Transverse colon (tissue), 3 donors: ENCODE data around the gene API5.
A peak's percentile ranks its signal among the peaks of the same experiment; 100 is the strongest.

Experiments used
- EP300 ChIP-seq: sonication (generic); formaldehyde crosslinking; IDR thresholded peaks from one replicate; pipeline ENCODE4 v1.6.1; 2017; ENCODE audit warnings: antibody characterized with exemption, low read depth
- TF ChIP-seq, protein P1 (sequence below), 5 experiments: fragments of 200-600 bp in 3 of 5; fragments of 450-650 bp in 2 of 5; sonication (generic) in 3 of 5; IDR thresholded peaks; 1 replicate in 2 of 5; 2 replicates in 3 of 5; pipeline ENCODE4 v1.5.1; 2016 to 2017; ENCODE audit warnings: antibody characterized with exemption in 5 of 5, inconsistent platforms in 3 of 5, mild to moderate bottlenecking in 2 of 5, moderate library complexity in 1 of 5

DNA sequence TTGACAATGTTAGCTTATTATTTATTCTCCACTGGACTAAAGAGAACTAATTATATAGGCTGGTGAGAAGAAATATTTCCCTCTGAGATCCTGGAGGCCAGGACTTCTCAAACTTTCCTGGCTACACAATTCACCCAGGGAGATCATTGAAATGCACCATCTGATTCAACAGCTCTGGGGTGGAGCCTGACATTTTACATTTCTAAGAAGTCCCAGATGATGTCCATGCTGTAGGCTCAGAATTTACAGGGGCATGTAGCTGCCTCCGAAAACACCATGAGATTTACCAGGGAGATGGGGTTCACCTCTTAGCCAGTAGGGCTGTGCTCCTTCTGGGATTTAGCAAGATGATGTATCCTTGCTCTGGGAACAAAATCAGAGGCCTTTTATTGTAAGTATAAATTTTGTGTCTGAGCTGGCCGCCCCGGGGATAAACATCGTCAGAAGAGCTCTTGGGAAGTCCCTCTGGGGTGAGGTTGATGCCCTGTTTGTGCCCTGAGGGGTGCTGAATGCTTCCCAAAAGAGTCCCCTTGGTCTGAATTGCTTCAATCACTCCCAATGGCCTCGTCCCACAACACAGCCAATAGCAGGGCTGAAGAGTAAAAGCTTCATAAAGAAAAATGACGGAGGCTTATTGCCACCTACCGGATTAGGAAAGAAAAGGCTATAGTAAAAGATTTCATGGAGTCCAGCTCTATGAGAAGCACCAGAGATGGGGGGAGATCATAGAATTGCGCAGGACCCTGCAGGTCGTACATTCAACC, 33.4 kb upstream of the API5 start:
- TF ChIP-seq EP300: no peak
- TF ChIP-seq, protein P1, sequence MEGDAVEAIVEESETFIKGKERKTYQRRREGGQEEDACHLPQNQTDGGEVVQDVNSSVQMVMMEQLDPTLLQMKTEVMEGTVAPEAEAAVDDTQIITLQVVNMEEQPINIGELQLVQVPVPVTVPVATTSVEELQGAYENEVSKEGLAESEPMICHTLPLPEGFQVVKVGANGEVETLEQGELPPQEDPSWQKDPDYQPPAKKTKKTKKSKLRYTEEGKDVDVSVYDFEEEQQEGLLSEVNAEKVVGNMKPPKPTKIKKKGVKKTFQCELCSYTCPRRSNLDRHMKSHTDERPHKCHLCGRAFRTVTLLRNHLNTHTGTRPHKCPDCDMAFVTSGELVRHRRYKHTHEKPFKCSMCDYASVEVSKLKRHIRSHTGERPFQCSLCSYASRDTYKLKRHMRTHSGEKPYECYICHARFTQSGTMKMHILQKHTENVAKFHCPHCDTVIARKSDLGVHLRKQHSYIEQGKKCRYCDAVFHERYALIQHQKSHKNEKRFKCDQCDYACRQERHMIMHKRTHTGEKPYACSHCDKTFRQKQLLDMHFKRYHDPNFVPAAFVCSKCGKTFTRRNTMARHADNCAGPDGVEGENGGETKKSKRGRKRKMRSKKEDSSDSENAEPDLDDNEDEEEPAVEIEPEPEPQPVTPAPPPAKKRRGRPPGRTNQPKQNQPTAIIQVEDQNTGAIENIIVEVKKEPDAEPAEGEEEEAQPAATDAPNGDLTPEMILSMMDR (IDR thresholded peaks at IDR 0.05): peak in 2 of 5 experiments; percentile 16 to 20
